HG03064 (cell line): ENCODE measurements around the gene RBM4.
"Not testable (repeated sequence)": the region's sequence is repeated elsewhere in the genome, so short reads cannot be mapped to it uniquely, and the experiment has no call there.

ENCODE experiments used
- ATAC-seq: cut with Tn5 transposase; IDR thresholded peaks from one replicate; pipeline ENCODE4 v1.9.1; 2021; ENCODE audit warnings: low read depth; ENCODE audit not compliant: unreplicated experiment

Gene RBM4

DNA sequence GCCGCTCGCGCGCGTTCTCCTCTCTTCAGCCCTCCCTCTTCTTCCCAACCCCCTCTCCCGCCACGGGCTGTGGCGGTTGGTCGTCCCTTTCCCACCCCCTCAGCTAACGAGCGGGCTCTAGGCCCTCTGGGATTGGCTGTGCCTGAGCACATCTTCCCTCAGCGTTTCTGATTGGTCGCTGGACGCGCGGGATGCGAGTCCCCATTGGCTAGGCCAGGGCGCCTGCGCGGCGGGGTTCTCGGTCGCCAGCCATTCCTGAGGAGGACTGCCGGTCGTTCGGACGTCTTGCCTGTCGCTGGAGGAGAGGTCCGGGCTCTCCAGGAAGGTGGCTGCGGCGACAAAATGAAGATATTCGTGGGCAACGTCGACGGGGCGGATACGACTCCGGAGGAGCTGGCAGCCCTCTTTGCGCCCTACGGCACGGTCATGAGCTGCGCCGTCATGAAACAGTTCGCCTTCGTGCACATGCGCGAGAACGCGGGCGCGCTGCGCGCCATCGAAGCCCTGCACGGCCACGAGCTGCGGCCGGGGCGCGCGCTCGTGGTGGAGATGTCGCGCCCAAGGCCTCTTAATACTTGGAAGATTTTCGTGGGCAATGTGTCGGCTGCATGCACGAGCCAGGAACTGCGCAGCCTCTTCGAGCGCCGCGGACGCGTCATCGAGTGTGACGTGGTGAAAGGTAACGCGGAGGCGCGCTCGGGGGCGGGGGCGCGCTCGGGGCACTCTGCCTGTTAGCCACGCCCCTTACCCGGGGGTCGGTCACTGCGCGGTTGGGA, 21.9 kb upstream of the RBM4 start, which contains the start of gene RBM14:
RBM14 (plus strand) TSS at position 252 of the 776 bp plus-strand sequence; CDS start at position 343, 91 bp downstream.
- peak; percentile 83 for ATAC-seq

GRCh38 chr11:66617155-66617834, 21.2 kb upstream of the RBM4 start:
- ATAC-seq = no peak

DNA sequence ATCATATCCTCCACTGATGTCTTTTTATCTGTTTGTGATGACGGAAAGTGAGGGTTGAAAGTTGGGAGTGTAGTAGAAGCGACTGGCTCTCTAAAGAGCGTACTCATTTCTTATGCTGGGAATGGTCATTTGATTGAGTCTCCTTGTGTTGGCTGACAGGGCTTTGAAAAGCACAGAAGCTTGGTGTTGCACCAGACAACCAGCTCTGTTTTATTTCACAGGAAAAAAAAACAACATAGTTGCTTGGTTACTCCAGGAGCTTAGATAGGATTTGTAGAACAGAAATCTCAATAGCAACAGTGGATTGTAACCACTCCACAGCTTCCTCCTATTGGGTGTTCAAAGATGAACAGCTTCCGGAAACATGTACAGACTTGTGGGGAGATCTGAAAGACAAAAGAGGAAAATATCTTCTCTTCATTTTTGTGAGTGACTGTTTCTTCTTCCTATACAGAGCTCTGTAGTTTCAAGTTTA, 19.4 kb upstream of the RBM4 start:
- ATAC-seq = no peak

GRCh38 chr11:66624450-66624849, 14.1 kb upstream of the RBM4 start:
- ATAC-seq = no peak

DNA sequence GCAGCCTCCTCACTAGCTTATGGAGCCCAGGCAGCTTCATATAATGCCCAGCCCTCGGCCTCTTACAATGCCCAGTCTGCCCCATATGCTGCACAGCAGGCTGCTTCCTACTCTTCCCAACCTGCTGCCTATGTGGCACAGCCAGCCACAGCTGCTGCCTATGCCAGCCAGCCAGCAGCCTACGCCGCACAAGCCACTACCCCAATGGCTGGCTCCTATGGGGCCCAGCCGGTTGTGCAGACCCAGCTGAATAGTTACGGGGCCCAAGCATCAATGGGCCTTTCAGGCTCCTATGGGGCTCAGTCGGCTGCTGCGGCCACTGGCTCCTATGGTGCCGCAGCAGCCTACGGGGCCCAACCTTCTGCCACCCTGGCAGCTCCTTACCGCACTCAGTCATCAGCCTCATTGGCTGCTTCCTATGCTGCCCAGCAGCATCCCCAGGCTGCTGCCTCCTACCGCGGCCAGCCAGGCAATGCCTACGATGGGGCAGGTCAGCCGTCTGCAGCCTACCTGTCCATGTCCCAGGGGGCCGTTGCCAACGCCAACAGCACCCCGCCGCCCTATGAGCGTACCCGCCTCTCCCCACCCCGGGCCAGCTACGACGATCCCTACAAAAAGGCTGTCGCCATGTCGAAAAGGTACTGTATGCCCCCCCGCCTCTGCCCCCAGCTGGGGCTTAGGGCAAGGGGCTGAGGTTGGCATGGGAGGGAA, 13.3 kb upstream of the RBM4 start:
- no peak for ATAC-seq

DNA sequence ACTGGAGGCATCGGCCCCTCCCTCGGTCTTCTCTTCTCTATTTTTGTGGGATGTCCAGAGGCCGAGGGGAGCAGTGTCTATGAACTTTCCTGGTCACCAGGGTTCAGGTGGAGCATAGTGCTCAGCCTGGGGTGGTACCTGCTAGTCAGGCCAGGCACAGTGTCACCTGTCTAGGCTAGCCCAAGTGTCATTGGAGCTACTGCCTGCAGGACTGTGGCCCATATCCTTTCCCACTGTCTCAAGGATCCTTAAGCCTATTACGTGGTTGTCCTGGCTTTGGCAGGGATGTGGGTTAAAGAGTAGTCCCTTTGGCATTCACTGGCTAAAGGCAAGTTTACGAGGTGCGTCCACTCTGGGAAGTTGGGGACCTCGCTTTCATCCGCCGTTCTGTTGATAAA, 12.8 kb upstream of the RBM4 start:
- ATAC-seq = no peak

DNA sequence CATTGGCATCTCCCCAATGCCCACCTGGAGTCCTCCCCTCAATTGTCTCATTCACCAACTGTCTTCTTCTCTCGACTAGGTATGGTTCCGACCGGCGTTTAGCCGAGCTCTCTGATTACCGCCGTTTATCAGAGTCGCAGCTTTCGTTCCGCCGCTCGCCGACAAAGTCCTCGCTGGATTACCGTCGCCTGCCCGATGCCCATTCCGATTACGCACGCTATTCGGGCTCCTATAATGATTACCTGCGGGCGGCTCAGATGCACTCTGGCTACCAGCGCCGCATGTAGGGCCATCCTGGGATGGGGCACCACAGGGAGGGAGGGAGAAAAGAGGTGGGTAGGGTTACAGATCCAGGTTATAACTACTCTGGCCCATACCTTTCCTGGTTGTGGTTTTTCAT, 12.1 kb upstream of the RBM4 start:
- ATAC-seq = no peak

DNA sequence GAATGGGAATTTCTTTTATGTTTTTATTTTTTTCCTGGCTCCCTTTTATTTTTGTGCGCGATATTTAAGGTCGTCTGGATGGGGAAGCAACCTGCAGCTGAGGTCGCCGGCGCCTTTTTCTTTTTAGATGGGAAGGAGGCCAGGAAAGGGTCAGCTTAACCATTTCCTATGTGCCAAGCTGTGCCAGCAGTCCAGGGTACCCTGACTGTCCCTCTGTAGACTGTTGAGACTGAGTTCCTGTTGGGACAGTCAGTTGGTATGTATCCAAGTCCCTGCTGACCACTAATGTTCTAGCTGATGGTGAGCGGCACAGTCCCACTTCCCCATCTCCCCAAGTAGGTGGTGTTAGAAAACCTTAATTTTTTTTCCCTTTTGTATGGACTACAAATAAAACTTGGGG, 11.6 kb upstream of the RBM4 start:
- ATAC-seq = no peak

DNA sequence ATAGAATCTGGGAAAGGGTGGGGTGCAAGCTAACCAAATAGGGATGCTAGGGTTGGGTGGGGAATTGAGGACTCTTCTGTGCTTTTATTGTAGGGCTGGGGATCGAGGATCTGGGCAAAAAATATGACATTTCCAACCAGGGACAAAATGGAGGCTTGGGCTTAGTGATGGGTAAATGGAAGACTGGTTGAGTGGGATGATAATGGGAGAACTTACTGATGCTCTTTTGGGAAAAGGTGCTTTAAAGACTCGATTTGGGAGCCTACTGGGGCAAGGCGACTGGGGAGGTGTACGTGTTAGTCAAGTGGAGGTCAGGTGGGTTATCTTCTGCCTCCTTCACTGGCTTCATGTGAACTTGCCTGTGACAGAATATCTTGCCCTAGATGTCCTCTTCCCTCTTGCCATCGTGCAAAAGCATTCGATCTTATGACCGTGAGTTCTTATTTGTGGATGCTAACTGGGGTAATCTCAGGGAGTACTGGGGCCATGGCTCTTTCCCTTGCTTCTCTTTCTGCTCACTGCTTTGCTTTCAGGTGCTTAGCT, 10.4 kb upstream of the RBM4 start:
- ATAC-seq = no peak

DNA sequence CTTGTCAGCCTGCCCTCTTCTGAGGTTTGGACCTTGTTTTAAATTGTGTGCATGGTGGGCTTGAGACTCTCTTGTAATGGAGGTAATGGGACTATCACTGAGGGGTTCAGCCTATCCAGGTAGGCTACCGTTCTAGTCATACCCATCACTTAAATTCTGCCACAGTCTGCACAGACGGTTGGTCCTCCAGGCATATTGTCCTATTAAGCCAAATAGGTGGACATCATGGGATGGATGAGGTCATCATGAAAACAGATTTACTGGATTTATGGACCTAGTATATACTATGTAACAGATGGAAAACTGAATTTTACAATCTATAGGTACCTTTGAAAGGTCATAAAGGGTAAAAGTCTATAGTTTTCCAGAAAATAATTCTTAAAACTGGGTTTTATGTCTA, 9.1 kb upstream of the RBM4 start:
- ATAC-seq = no peak

- no peak for ATAC-seq
Observed at GRCh38 chr11:66631883-66632282, 6.6 kb upstream of the RBM4 start.

- ATAC-seq = no peak
Observed at GRCh38 chr11:66632952-66633351, 5.6 kb upstream of the RBM4 start.

DNA sequence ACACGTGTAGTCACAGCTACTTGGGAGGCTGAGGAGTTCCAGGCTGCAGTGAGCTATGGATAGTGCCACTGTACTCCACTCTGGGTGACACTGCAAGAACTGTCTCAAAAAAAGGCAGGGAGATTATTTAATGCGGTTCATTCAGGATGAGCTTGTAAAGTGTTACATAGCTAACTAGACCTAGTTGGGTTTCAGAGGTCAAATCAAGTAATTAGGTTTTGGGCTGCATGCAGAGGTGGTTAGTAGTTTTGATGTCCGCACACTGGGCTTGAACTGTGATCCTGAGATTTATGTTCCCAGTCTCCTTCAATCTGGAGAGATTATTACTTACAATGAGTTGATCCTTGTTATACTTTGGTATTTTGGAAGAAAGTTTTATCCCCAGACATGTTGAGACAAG, 2.1 kb upstream of the RBM4 start:
- no peak for ATAC-seq

GRCh38 chr11:66637557-66638176, 836 bp upstream of the RBM4 start:
- no peak for ATAC-seq

DNA sequence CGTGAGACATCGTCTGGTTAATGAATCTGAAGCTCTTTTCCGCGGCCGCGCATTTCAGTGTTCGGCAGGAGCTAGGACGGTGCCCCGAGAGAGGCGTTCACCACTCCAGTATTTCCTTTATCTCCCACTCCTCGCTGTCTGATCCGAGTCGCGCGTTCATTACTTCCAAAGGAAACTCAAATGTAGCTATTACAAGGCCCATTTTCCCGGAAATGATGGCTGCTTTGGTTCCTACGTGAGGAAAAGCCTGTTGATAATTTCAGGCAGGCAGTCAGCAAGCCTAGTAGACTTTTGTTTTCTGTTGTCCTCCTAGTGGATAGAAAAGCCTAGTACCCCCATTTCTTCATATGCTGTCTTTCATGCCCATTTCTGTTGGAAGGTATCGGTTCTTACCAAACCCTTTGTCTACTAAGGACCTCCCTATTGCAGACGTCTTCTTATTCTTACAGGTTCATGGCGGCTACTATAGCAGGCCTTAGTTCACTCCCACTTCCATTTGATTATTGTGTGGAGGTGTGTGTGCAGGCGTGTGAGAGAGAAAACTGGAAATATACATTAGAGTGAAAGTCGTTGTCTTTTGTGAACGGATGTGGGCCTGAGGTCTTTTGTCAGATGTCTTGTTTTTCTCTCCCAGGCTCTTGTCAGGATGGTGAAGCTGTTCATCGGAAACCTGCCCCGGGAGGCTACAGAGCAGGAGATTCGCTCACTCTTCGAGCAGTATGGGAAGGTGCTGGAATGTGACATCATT, 737 bp downstream of the RBM4 start:
- no peak for ATAC-seq

DNA sequence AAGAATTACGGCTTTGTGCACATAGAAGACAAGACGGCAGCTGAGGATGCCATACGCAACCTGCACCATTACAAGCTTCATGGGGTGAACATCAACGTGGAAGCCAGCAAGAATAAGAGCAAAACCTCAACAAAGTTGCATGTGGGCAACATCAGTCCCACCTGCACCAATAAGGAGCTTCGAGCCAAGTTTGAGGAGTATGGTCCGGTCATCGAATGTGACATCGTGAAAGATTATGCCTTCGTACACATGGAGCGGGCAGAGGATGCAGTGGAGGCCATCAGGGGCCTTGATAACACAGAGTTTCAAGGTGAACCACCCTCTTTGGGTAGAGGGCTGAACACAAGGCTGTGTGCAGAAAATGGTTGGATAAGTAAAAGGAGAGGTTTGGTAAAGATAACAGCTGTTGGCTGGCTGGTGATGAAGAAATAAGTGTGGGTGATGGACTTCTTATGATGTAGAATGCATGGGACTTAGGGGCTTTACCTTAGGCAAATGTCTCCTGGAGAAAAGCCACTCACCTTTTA, 1.4 kb downstream of the RBM4 start:
- not testable (repeated sequence) for ATAC-seq

DNA sequence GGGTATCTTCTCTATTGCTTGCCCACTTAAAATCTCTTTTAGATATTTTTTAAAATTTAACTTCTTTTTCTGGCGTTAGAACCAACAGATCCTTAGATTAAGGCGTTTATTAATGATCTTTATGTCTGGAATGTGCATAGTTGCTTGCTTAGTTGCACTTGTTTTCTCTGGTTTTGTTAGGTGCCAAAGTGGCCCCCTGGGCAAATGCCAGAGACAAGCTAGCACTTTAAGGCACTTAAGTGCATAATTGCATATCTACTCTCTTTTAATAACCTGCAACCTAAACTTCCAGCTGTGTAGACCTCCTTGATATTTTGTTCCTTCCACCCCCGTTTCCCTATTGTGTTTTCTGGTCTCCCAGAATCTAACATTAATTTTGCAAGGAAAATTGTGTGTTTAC, 3.3 kb downstream of the RBM4 start:
- ATAC-seq = no peak

DNA sequence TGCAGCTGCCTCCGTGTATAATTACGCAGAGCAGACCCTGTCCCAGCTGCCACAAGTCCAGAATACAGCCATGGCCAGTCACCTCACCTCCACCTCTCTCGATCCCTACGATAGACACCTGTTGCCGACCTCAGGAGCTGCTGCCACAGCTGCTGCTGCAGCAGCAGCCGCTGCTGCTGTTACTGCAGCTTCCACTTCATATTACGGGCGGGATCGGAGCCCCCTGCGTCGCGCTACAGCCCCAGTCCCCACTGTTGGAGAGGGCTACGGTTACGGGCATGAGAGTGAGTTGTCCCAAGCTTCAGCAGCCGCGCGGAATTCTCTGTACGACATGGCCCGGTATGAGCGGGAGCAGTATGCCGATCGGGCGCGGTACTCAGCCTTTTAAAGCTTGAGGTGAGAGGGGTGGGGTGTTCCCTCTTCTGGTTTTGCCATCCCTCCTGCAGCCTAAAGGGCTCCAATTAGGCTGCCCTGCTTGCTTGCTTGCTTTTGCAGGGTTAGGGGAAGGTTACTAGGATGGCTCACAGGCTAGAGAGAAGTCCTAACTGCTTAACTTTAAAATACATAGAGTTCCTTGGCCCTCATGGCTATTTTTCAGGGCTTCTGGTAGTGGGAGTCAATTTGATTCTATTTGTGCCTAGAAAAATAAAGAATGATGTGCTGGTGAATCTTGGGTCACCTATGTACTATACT, 5.4 kb downstream of the RBM4 start:
- ATAC-seq = no peak

DNA sequence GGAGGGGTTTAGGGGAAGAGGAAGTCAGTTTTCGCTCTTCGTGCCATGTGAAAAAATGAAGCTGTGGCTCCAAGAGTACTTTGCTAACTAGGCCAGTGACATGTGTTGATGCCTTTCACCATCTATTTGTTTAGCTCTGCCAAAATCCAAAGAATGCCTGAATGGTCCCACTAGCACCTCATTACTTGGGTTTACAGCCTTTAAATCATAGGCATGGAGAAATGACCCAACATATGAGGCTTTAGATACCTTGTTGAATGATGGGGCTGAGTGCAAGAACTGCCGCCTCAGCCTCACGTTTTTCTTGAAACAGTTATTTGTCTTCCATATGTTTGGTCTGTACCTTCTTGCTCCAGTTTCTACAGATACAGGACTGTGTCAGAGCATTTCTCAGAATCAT, 8.3 kb downstream of the RBM4 start:
- no peak for ATAC-seq
